GM21447 (cell line): ENCODE results near the gene MARCHF6.
"Not testable (repeated sequence)": the region's sequence is repeated elsewhere in the genome, so short reads cannot be mapped to it uniquely, and the experiment has no call there.

Experiments
- ATAC-seq: cut with Tn5 transposase; IDR thresholded peaks from one replicate; pipeline ENCODE4 v1.9.1; 2021; ENCODE audit not compliant: unreplicated experiment

Gene MARCHF6

GRCh38 chr5:10348258-10348657 lies 5.2 kb upstream of the MARCHF6 start:
- no peak for ATAC-seq

DNA sequence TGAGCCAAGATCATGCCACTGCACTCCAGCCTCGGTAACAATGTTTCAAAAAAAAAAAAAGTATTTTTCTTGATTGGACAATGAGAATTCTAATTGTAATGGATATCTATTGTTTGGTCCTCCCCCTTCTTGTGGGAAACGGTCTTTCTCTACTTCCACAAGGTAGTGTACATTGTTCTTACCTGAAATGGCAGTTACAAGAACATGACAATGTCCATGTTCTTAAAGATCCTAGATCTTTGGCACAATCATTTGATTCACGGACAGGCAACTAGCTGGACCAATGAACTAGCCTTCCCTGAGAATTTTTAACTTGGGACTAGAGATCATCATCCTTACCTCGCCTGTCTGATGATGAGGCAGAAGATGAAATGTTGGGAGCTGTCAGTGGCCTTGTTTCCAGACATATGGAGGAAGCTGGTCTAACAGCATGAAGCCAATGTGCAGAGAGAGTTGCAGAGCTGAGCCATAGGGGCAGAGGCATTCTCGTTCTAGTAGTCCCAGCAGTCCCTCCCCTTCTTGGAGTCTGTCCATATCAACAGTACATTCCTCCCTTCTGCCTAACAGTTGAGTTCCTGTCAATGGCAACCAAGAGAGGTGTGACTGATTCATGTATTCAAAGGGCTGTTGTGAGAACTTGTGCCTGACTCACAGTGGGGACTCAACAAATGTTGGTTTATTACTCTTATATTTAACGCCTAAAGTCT lies 2.1 kb upstream of the MARCHF6 start:
- no peak for ATAC-seq

- ATAC-seq, result no peak
These were observed 1.6 kb upstream of the MARCHF6 start for GRCh38 chr5:10351919-10352318.

DNA sequence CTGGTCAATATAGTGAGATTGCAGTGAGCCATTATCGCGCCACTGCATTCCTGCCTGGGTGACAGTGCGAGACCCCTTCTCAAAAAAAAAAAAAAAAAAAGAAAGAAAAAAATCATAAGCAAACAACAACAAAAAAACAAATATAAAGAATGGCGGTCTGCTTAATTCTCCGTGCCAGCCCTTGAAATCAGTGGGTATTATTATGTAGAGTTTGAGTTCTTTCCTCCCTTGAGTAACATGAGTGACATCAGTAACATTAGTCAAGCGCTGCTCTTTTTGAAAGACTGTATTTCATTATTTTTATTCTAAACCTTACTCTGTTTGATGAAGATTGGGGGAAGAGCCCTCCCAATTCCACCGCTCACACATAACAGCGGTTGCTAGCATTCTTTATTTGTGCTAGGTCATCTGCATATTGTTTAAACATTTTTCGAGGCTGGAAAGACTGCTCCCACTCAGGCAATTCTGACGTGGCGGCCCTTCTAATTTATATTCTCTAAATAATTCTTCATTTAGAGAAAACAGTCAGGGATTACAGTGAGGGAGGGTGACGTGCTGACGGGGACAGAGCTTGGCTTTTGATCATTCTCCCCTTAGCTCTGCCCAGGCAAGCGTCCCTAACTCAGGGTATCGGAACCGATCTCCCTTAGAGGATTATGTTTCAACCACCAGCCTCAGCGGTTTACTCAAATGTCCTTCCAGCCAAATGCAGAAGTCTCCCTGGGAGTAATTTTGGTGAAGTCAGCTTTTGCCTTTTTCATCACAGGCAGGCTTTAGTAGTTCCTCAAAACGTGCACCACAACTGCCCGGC lies 860 bp upstream of the MARCHF6 start:
- ATAC-seq, result peak; percentile 8

- ATAC-seq, result peak; percentile 34
These were observed 765 bp downstream of the MARCHF6 start for GRCh38 chr5:10354048-10354872.

DNA sequence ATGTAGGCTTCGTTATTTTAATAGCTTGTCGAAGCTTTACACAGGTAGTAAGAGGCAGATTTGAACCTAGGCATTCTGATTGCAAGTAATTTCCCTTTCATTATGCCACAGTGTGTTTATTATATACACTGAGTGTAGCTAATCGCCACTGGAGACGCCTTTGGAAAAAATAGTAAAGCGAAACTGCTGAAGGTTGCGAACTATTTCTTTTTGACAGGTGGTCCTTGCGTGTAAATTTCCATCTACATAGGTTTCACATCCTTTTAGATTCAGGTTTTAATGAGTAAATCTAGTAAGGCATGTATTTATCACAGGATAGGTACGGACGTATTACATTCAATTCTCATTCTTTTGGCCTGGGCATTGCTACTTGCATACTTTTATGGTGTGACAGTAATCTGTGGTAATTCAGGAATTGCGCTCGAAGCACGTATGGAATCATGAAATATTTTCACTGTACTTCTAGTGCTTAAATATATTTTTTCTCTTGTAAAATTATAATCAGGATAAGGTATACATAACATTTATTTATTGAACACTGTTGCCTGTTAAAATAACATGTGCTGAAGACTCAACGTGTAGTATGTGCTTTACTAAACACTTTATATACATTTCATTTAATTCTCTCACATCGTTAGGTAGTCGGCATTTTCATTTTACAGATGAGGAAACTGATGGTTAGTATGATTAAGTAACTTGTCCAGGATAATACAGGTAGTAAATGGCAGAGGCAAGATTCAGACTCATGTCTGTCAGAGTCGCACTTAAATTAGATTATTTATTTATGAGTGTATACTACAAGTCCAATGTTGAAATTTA lies 1.8 kb downstream of the MARCHF6 start:
- ATAC-seq, result no peak

- no peak for ATAC-seq
These were observed 5.5 kb downstream of the MARCHF6 start for GRCh38 chr5:10358999-10359398.

DNA sequence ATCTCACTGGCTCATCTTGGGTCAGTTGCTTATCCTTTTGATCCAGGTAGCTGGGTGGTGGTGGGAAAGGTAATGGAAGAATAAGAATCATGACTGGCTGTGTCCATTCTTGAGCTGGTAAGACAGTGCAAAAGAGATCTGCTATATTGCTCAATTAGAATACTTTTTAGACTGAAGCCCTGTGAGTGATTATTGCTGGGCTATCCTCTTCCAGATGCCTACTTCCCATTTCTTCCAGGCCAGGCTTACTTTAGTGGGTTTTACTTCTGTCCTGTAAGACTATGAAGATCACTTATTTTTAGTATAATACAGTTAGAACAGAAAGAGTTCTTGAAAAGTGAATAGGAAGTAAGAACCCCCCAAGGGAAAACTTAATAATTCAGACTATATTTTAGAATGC lies 7.2 kb downstream of the MARCHF6 start:
- no peak for ATAC-seq

- ATAC-seq, result no peak
These were observed 10.2 kb downstream of the MARCHF6 start for GRCh38 chr5:10363519-10364185.

DNA sequence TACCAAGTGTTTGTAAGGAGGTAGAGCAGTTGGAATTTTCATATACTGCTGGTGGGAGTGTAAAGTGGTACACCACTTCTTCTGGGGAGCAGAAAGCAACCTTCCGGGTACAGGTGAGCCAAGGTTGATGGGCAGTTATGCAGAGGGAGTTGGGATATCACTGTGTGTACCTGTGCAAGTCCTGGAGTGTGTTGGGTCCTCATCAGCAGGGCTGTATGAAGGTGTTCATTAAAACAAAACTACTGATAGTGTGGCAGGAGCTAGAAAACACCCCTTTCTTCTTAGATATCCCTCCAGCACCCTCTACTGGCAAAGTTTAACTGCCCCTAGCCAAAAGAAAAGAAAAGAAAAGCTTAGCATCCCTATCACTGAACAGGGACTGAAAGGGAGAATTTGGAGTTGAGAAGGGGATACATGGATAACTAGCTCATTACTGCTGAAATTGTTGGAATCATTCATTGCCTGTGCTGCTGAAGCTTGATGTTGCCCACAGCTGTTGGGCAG lies 10.7 kb downstream of the MARCHF6 start:
- no peak for ATAC-seq

DNA sequence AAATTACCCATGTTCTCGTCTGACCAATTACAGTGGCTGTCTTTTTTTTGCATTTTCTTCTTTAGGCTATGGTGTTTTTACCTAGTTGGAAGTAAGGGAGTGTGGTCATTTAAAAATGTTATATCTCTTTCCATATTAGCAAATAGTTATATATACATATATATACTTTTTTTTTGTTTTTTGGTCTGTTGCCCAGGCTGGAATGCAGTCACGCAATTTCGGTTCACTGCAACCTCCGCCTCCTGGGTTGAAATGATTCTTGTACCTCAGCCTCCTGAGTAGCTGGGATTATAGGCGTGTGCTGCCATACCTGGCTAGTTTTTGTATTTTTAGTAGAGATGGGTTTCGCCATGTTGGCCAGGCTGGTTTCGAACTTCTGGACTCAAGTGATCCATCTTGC lies 12.3 kb downstream of the MARCHF6 start:
- no peak for ATAC-seq

DNA sequence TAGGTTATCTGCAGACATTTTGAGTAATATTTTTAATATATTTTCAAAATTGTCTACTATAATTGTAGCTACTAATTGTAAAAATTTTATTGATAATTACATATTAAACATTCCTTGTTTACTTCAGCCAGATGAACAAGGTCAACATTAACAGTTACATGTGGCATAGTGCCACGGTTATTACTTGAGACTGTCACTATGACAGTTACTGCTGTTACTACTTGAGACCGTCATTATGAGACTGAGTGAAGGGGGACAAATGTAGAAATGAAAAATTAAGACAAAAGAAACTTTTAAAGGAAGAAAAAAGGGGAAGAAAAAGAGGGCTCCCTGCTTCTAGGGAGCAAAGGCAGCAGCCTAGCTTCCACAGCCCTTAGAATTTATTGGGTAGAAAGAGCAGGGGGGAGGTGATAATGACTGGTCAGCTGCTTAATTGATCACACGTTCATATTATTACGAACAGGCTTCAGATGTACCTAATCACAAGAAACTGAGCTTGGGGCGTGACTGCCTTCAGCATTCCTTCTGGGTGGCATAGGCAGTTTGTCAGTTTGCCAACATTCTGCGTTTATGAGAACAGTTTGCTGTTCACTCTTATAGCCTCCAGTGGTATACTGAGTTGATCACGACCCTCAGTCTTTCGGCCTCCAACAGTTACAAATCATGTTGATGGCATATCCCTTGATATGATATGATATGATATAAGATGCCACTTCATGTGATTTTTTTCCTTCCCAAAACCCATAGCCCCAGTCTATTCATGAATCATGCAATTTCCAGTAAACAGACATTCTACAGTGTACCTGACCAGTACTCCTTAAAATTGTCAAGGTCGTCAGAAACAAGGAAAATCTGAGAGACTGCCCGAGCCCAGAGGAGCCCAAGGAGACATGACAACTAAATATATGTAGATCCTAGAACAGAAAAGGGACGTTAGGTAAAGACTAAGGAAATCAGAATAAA lies 13.1 kb downstream of the MARCHF6 start:
- ATAC-seq, result no peak

GRCh38 chr5:10367579-10367978 lies 14.1 kb downstream of the MARCHF6 start:
- no peak for ATAC-seq

GRCh38 chr5:10370931-10371330 lies 17.4 kb downstream of the MARCHF6 start:
- ATAC-seq, result no peak

DNA sequence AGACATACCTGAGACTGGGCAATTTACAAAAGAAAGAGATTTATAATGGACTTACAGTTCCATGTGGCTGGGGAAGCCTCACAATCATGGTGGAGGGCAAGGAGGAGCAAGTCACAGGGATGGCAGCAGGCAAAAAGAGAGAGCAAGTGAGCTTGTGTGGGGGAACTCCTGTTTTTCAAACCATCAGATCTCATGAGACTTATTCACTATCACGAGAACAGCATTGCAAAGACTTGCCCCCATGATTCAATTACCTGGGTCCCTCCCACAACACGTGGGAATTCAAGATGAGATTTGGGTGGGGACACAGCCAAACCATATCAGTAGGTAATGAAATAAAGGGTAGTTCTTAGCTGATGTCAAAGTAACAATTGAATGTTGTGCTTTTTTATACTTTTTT lies 17.9 kb downstream of the MARCHF6 start:
- ATAC-seq, result not testable (repeated sequence)

- no peak for ATAC-seq
These were observed 19.5 kb downstream of the MARCHF6 start for GRCh38 chr5:10372726-10373709.
